Measurements from ENCODE around the gene NREP. TPM values are rescaled to one million over a fixed set of nuclear protein-coding genes. Genes with fewer than 3 reads are reported as not detected.
A peak's percentile ranks its signal among the peaks of the same experiment; 100 is the strongest.

The NREP gene
- total and polyA plus RNA-seq, 4 donors: 3.0 to 82.7 (median 9.8) TPM

- no peak for TF ChIP-seq RAD21 (IDR thresholded peaks at IDR 0.05)
- no peak for TF ChIP-seq MAX (IDR thresholded peaks at IDR 0.05)
- no peak for TF ChIP-seq CTCF (IDR thresholded peaks at IDR 0.05; ENCODE audit: low read depth, low read length, missing input control)
- TF ChIP-seq FOXA2 (IDR thresholded peaks at IDR 0.05): no peak
- no peak for TF ChIP-seq ATF3 (IDR thresholded peaks at IDR 0.05)
- no peak for TF ChIP-seq HNF4G (IDR thresholded peaks at IDR 0.05)
- no peak for TF ChIP-seq GABPA (IDR thresholded peaks at IDR 0.05 in 1 of 2, conservative IDR thresholded peaks at IDR 0.05 in 1 of 2)
- TF ChIP-seq JUND (IDR thresholded peaks at IDR 0.05): no peak
- TF ChIP-seq HNF4A (conservative IDR thresholded peaks at IDR 0.05): no peak
- TF ChIP-seq SP1 (IDR thresholded peaks at IDR 0.05): no peak
- TF ChIP-seq RXRA (IDR thresholded peaks at IDR 0.05): no peak
- TF ChIP-seq FOXA1 (IDR thresholded peaks at IDR 0.05): no peak
- no peak for TF ChIP-seq YY1 (IDR thresholded peaks at IDR 0.05)
- TF ChIP-seq NR2F2 (IDR thresholded peaks at IDR 0.05): no peak
- no peak for DNase-seq (ENCODE audit: low spot score)
- Histone ChIP-seq H3K27ac (ENCODE audit: low read depth in 1 of 2, low read length in 2 of 2) (no peak overlapping the region), H3K9me3 (ENCODE audit: control insufficient read depth in 4 of 4, low read length in 3 of 4) (no peaks in the 10 kb centered on the region), H3K27me3 (ENCODE audit: control insufficient read depth in 4 of 4, insufficient read depth in 4 of 4, low read length in 3 of 4) (no peaks in the 10 kb centered on the region), H3K4me3 (ENCODE audit: low read depth in 1 of 3, low read length in 3 of 3) (no peak overlapping the region), H3K4me1 (ENCODE audit: control insufficient read depth in 4 of 4, insufficient read depth in 4 of 4, low read length in 3 of 4) (peaks cover 4 to 19% (median 15%) of the 10 kb centered on the region in 4 donors), H3K36me3 (ENCODE audit: control insufficient read depth in 4 of 4, insufficient read depth in 3 of 4, low read depth in 1 of 4, low read length in 3 of 4) (no peaks in the 10 kb centered on the region), H3K9ac (ENCODE audit: low read depth in 1 of 2, low read length in 2 of 2) (no peak overlapping the region)
- WGBS: 86% methylated on average over 1 of the region's 1 CpG
Observed at GRCh38 chr5:111699324-111699723, 57.7 kb downstream of the NREP start.

GRCh38 chr5:111697881-111698757 is 58.9 kb downstream of the NREP start:
- H3K9me3 ChIP-seq (ENCODE audit: control insufficient read depth in 4 of 4, low read length in 3 of 4): no peaks in the 10 kb centered on the region
- 55% methylated on average over 6 of the region's 6 CpGs for WGBS
- TF ChIP-seq YY1 (IDR thresholded peaks at IDR 0.05) (no peak), GABPA (IDR thresholded peaks at IDR 0.05 in 1 of 2, conservative IDR thresholded peaks at IDR 0.05 in 1 of 2) (no peak), EGR1 (IDR thresholded peaks at IDR 0.05; ENCODE audit: low read depth in 2 of 2) (no peak), RAD21 (IDR thresholded peaks at IDR 0.05) (peak in 1 of 2 donors; percentile 29), TAF1 (conservative IDR thresholded peaks at IDR 0.05) (no peak), FOXA1 (IDR thresholded peaks at IDR 0.05) (no peak), REST (IDR thresholded peaks at IDR 0.05) (no peak)
- DNase-seq (ENCODE audit: low spot score): no peak
- H3K4me1 ChIP-seq (ENCODE audit: control insufficient read depth in 4 of 4, insufficient read depth in 4 of 4, low read length in 3 of 4): peaks cover 4 to 19% (median 15%) of the 10 kb centered on the region in 4 donors
- no peaks in the 10 kb centered on the region for H3K27me3 ChIP-seq (ENCODE audit: control insufficient read depth in 4 of 4, insufficient read depth in 4 of 4, low read length in 3 of 4)
- no peak overlapping the region for H3K4me3 ChIP-seq (ENCODE audit: low read depth in 1 of 3, low read length in 3 of 3)
- H3K27ac ChIP-seq (ENCODE audit: low read depth in 1 of 2, low read length in 2 of 2): no peak overlapping the region
- no peak overlapping the region for H3K9ac ChIP-seq (ENCODE audit: low read depth in 1 of 2, low read length in 2 of 2)
- no peaks in the 10 kb centered on the region for H3K36me3 ChIP-seq (ENCODE audit: control insufficient read depth in 4 of 4, insufficient read depth in 3 of 4, low read depth in 1 of 4, low read length in 3 of 4)

Data from liver (tissue), 9 donors.